ENCODE measurements around the gene DENND1B. TPM values are rescaled to one million over a fixed set of nuclear protein-coding genes. Genes with fewer than 3 reads are reported as not detected.

Gene DENND1B
- total RNA-seq, 1 experiment from 2014 or later = 20.9 TPM

- no peak for DNase-seq (ENCODE audit: unreplicated experiment)
- H3K27ac Mint-ChIP-seq (ENCODE audit: low read depth, unreplicated experiment) = no peak overlapping the region
- CTCF ChIA-PET = interaction anchor here (0.6 to 2.1 kb wide), 4 partner anchors 15 to 797 kb away, joined by 3 to 7 read pairs (median 4); no protein-coding TSS in a partner anchor
- H3K27me3 Mint-ChIP-seq (ENCODE audit: insufficient read depth, unreplicated experiment) = no peaks in the 10 kb centered on the region
- no peaks in the 10 kb centered on the region for H3K36me3 Mint-ChIP-seq (ENCODE audit: insufficient read depth, unreplicated experiment)
- H3K4me3 Mint-ChIP-seq (ENCODE audit: unreplicated experiment) = no peak overlapping the region
- no TSS peak for BruUV-seq (replicated peaks)
- intact Hi-C loops (cut with micrococcal nuclease) = no loop called here
- POLR2A ChIA-PET = interaction anchor here (0.5 to 1.2 kb wide), 3 partner anchors 14 to 348 kb away, joined by 3 to 4 read pairs (median 3); partner anchors contain the start of gene LHX9
- no peaks in the 10 kb centered on the region for H3K9me3 Mint-ChIP-seq (ENCODE audit: unreplicated experiment)
- H3K4me1 Mint-ChIP-seq (ENCODE audit: insufficient read depth, unreplicated experiment) = no peaks in the 10 kb centered on the region
- TF ChIP-seq, protein P1, sequence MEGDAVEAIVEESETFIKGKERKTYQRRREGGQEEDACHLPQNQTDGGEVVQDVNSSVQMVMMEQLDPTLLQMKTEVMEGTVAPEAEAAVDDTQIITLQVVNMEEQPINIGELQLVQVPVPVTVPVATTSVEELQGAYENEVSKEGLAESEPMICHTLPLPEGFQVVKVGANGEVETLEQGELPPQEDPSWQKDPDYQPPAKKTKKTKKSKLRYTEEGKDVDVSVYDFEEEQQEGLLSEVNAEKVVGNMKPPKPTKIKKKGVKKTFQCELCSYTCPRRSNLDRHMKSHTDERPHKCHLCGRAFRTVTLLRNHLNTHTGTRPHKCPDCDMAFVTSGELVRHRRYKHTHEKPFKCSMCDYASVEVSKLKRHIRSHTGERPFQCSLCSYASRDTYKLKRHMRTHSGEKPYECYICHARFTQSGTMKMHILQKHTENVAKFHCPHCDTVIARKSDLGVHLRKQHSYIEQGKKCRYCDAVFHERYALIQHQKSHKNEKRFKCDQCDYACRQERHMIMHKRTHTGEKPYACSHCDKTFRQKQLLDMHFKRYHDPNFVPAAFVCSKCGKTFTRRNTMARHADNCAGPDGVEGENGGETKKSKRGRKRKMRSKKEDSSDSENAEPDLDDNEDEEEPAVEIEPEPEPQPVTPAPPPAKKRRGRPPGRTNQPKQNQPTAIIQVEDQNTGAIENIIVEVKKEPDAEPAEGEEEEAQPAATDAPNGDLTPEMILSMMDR (IDR thresholded peaks at IDR 0.05; ENCODE audit: unreplicated experiment) = no peak
Measured at GRCh38 chr1:197632651-197633050, 142.6 kb downstream of the DENND1B start.

DNA sequence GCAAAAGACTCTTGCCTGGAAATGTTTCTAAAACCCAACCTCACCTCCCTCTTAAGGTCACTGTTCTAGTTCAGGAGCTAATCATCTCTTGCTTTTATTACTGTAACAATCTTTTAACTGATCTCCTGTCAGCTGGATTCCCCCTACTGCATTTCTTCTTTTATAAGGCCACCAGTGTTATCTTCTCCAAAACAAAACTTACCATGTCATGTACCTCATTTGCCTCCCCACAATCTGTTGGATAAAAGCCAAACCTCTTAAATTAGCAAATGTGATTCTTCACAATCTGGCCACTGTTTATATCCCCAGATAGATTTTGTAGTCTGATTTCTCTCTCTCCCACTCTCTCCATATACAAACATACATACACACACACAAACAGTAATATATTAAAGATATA lies 143.3 kb downstream of the DENND1B start:
- no TSS peak for BruUV-seq (replicated peaks)
- TF ChIP-seq, protein P1 (IDR thresholded peaks at IDR 0.05; ENCODE audit: unreplicated experiment) = no peak
- H3K9me3 Mint-ChIP-seq (ENCODE audit: unreplicated experiment) = no peaks in the 10 kb centered on the region
- H3K4me1 Mint-ChIP-seq (ENCODE audit: insufficient read depth, unreplicated experiment) = no peaks in the 10 kb centered on the region
- H3K27ac Mint-ChIP-seq (ENCODE audit: low read depth, unreplicated experiment) = peak overlapping the region; percentile 9
- no peaks in the 10 kb centered on the region for H3K36me3 Mint-ChIP-seq (ENCODE audit: insufficient read depth, unreplicated experiment)
- ChIA-PET POLR2A (no interaction called here), CTCF (no interaction called here)
- H3K4me3 Mint-ChIP-seq (ENCODE audit: unreplicated experiment) = no peak overlapping the region
- no peak for DNase-seq (ENCODE audit: unreplicated experiment)
- intact Hi-C loops (cut with micrococcal nuclease) = no loop called here
- H3K27me3 Mint-ChIP-seq (ENCODE audit: insufficient read depth, unreplicated experiment) = no peaks in the 10 kb centered on the region

DNA sequence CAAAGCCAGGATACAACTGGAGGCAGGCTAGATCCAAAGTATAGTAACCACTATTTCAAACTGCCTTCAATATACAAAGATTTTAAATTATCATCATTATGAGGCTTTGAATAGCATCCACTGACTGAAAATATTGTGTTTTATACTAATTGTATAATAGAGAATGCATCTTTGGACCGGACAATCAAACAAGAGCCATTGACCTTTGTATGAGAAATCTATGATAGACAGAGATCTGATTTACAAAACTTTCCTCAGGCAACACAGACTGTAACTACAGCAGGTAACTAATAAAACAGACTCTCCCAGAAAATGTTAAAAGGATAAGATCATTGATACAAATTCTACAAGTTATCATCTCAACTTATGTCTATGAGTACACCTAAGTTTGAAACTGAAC lies 152.9 kb downstream of the DENND1B start:
- CTCF ChIA-PET = interaction anchor here (9.0 kb wide), 1 partner anchor 247 kb away, joined by 125 read pairs; no protein-coding TSS in a partner anchor
- Mint-ChIP-seq H3K27ac (ENCODE audit: low read depth, unreplicated experiment) (no peak overlapping the region), H3K4me1 (ENCODE audit: insufficient read depth, unreplicated experiment) (peaks cover 5% of the 10 kb centered on the region), H3K9me3 (ENCODE audit: unreplicated experiment) (peaks cover 7% of the 10 kb centered on the region), H3K36me3 (ENCODE audit: insufficient read depth, unreplicated experiment) (no peaks in the 10 kb centered on the region), H3K27me3 (ENCODE audit: insufficient read depth, unreplicated experiment) (no peaks in the 10 kb centered on the region), H3K4me3 (ENCODE audit: unreplicated experiment) (no peak overlapping the region)
- POLR2A ChIA-PET = no interaction called here
- DNase-seq (ENCODE audit: unreplicated experiment) = no peak
- TF ChIP-seq, protein P1 (IDR thresholded peaks at IDR 0.05; ENCODE audit: unreplicated experiment) = no peak
- intact Hi-C loops (cut with micrococcal nuclease) = no loop called here
- BruUV-seq (replicated peaks) = no TSS peak

GRCh38 chr1:197621761-197622160 lies 153.5 kb downstream of the DENND1B start:
- CTCF ChIA-PET = interaction anchor here (0.8 to 9.0 kb wide), 2 partner anchors 248 to 303 kb away, joined by 3 to 125 read pairs; no protein-coding TSS in a partner anchor
- H3K9me3 Mint-ChIP-seq (ENCODE audit: unreplicated experiment) = peaks cover 7% of the 10 kb centered on the region
- no peaks in the 10 kb centered on the region for H3K36me3 Mint-ChIP-seq (ENCODE audit: insufficient read depth, unreplicated experiment)
- H3K4me3 Mint-ChIP-seq (ENCODE audit: unreplicated experiment) = no peak overlapping the region
- H3K27ac Mint-ChIP-seq (ENCODE audit: low read depth, unreplicated experiment) = no peak overlapping the region
- peaks cover 5% of the 10 kb centered on the region for H3K4me1 Mint-ChIP-seq (ENCODE audit: insufficient read depth, unreplicated experiment)
- BruUV-seq (replicated peaks) = no TSS peak
- intact Hi-C loops (cut with micrococcal nuclease) = no loop called here
- no peak for DNase-seq (ENCODE audit: unreplicated experiment)
- POLR2A ChIA-PET = no interaction called here
- H3K27me3 Mint-ChIP-seq (ENCODE audit: insufficient read depth, unreplicated experiment) = no peaks in the 10 kb centered on the region
- TF ChIP-seq, protein P1 (IDR thresholded peaks at IDR 0.05; ENCODE audit: unreplicated experiment) = no peak
